Measurements from ENCODE around the gene GOLGA1. TPM values are rescaled to one million over a fixed set of nuclear protein-coding genes. Genes with fewer than 3 reads are reported as not detected.
"Not testable (repeated sequence)": the region's sequence is repeated elsewhere in the genome, so short reads cannot be mapped to it uniquely, and the experiment has no call there.

The GOLGA1 gene
- total RNA-seq, 2 experiments from 2014 or later: 13.5 to 19.0 TPM

DNA sequence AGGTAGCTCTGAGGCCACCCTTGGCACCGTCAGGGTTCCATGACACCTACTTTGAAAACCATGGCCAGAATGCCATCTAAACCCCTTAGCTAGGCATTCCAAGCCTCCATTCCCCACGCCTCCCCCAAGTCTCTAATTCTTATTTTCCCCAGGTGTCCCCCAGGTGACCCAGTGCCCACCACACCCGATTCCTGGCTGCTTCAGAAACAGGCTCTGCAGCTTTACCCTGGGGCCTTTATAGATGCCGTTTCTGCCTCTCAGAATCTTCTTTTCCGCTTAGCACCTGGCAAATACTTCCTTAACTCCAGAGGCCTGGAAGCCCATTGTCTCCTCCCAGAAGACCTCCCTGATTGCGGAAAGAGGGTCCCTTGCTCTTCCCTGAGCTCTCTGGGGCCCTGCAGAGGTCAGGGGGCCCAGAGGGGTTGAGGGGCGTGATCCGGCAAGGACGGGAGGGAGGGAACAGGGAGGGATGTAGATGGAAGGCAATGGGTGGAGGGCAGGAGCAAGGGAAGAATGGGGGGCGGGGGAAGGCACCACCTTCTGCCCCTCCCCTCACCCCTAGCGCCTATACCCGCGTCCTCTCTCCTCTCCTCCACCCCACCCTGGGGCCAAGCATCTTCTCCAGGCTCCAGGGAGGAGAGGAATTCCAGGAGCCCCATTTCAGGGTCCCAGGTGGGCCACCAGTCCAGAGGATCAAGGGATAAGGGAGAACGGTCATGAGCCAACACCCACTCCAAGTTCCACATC lies 99.6 kb downstream of the GOLGA1 start:
- ATAC-seq: no peak
- Mint-ChIP-seq H3K4me1 (no peaks in the 10 kb centered on the region), H3K36me3 (no peaks in the 10 kb centered on the region), H3K4me3 (no peak overlapping the region), H3K27ac (no peak overlapping the region), H3K9me3 (ENCODE audit: low read depth) (no peaks in the 10 kb centered on the region), H3K27me3 (peaks cover 20% of the 10 kb centered on the region)
- CTCF ChIA-PET: interaction anchor here (0.7 to 3.1 kb wide), 2 partner anchors 12 to 70 kb away, joined by 3 to 35 read pairs; partner anchors contain the start of genes NR6A1 and WDR38
- DNase-seq: no peak

DNA sequence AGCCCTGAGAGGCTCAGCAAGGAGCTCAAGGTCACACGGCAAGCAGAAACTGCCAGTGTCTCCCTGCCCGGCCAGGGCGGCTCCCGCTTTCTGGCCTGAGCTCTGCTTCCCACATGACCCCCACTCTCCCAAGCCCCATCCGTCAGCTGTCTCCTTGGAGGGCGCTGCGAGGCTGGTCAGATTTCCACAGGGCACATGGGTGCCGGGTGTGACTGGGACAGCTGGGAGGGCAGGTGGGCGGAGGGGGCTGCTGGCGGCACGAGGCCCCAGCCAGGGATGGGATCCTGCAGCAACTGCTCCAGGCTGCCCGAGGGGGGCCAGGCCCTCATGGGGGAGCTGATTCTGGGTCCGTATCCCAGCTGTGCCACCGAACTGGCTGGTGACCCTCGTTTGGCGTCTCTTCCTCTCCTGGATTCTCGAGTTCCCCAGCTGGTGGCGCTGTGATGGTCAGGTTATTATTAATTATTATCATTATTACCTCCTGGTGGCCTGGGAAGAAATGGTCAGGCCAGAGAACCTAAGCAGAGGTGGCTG lies 100.5 kb downstream of the GOLGA1 start:
- H3K36me3 Mint-ChIP-seq: no peaks in the 10 kb centered on the region
- H3K9me3 Mint-ChIP-seq (ENCODE audit: low read depth): no peaks in the 10 kb centered on the region
- no peak overlapping the region for H3K4me3 Mint-ChIP-seq
- DNase-seq: no peak
- no peaks in the 10 kb centered on the region for H3K4me1 Mint-ChIP-seq
- peaks cover 22% of the 10 kb centered on the region for H3K27me3 Mint-ChIP-seq
- no peak for ATAC-seq
- H3K27ac Mint-ChIP-seq: no peak overlapping the region
- CTCF ChIA-PET: interaction anchor here (0.7 to 3.1 kb wide), 4 partner anchors 13 to 94 kb away, joined by 3 to 35 read pairs (median 3); partner anchors contain the start of genes NR6A1 and WDR38

DNA sequence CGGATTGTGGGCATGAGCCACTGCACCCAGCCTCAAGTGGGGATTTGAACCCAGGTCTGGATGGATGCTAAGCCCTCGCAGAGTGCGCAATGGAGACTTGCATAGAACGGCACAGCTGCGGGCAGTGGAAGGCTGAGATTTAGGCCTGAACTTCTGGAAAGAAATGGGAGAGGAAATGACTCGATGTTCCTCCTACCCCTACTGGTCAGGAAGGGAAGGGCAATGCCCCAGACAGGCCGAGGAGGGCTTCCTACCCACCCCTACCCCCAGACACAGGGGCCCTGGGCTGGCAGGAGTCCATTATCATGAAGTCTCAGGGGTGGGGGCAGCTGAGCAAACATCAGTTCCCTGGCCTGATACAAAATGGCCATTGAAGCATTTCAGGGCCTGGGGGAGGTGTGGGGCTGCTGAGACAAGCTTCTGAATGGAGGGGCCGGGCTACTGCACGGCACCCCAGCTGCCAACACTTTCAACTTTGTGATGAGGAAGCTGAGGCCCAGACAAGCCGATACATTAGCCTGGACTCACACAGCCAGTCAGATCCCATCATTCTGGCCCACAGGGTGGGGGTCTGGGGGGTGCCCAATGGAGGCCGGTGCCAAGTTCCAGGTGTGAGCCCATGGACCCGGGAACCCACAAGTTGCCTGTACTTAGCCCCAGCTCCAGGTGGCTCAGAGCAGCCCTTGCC lies 101.1 kb downstream of the GOLGA1 start:
- Mint-ChIP-seq H3K27ac (no peak overlapping the region), H3K27me3 (peaks cover 23% of the 10 kb centered on the region), H3K4me3 (no peak overlapping the region), H3K4me1 (no peaks in the 10 kb centered on the region), H3K36me3 (no peaks in the 10 kb centered on the region), H3K9me3 (ENCODE audit: low read depth) (no peaks in the 10 kb centered on the region)
- DNase-seq (no peak), ATAC-seq (no peak)
- CTCF ChIA-PET: interaction anchor here (0.8 to 3.1 kb wide), 3 partner anchors 14 to 95 kb away, joined by 3 to 35 read pairs (median 3); partner anchors contain the start of gene WDR38

DNA sequence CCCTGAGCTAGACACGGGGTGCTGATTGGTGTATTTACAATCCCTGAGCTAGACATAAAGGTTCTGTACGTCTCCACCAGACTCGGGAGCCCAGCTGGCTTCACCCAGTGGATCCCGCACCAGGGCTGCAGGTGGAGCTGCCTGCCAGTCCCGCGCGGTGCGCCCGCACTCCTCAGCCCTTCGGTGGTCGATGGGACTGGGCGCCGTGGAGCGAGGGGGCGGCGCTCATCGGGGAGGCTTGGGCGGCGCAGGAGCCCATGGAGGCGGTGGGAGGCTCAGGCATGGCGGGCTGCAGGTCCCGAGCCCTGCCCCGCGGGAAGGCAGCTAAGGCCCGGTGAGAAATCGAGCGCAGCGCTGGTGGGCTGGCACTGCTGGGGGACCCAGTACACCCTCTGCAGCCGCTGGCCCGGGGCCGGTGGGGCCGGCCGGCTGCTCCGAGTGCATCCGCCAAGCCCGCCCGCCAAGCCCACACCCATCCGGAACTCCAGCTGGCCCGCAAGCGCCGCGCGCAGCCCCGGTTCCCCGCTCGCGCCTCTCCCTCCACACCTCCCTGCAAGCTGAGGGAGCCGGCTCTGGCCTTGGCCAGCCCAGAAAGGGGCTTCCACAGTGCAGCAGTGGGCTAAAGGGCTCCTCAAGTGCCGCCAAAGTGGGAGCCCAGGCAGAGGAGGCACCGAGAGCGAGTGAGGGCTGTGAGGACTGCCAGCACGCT lies 102.2 kb downstream of the GOLGA1 start:
- ATAC-seq; H3K9me3 Mint-ChIP-seq (ENCODE audit: low read depth); H3K4me3 Mint-ChIP-seq; H3K4me1 Mint-ChIP-seq; DNase-seq; H3K36me3 Mint-ChIP-seq; H3K27ac Mint-ChIP-seq: not testable (repeated sequence)
- peaks cover 23% of the 10 kb centered on the region for H3K27me3 Mint-ChIP-seq
- CTCF ChIA-PET: interaction anchor here (2.3 kb wide), 1 partner anchor 15 kb away, joined by 6 read pairs; the partner anchor contains the start of gene WDR38

DNA sequence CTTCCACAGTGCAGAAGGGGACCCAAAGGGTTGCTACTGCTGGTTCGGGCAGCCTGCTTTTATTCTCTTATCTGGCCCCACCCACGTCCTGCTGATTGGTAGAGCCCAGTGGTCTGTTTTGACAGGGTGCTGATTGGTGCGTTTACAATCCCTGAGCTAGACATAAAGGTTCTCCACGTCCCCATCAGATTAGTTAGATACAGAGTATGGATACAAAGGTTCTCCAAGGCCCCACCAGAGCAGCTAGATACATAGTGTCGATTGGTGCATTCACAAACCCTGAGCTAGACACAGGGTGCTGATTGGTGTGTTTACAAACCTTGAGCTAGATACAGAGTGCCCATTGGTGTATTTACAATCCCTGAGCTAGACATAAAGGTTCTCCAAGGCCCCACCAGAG lies 102.8 kb downstream of the GOLGA1 start:
- H3K9me3 Mint-ChIP-seq (ENCODE audit: low read depth); H3K4me3 Mint-ChIP-seq; H3K27ac Mint-ChIP-seq; H3K36me3 Mint-ChIP-seq; DNase-seq; H3K4me1 Mint-ChIP-seq; ATAC-seq: not testable (repeated sequence)
- H3K27me3 Mint-ChIP-seq: peaks cover 23% of the 10 kb centered on the region
- CTCF ChIA-PET: interaction anchor here (2.3 kb wide), 1 partner anchor 15 kb away, joined by 6 read pairs; the partner anchor contains the start of gene WDR38

DNA sequence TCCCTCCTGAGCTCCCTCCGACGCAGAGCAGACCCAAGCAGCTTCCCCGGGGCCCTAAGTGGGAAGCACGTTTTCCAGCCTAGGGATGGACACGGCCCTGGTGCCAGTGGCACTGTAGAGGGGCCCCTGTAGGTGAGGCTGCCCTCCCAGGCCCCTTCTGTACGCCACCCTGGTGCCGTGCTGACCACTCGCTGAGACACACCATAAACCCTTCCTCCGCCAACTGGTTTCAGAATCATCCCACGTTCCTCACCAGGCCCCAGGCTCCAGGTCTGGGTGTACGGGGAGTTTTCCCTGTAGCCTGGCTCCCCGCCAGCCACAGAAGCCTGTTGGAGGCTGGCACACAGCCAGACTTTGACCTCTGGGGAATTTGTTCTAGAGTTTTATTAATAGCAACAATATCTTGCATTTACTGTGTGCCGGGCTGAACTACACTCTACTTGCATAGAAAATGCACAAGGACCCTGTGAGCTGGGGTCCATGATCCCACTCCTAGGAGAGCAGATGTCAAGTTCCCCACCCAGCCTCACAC lies 105.8 kb downstream of the GOLGA1 start:
- Mint-ChIP-seq H3K9me3 (ENCODE audit: low read depth) (no peaks in the 10 kb centered on the region), H3K27me3 (peaks cover 23% of the 10 kb centered on the region), H3K27ac (no peak overlapping the region), H3K36me3 (no peaks in the 10 kb centered on the region), H3K4me3 (no peak overlapping the region), H3K4me1 (no peaks in the 10 kb centered on the region)
- CTCF ChIA-PET: interaction anchor here (0.6 to 2.2 kb wide), 2 partner anchors 18 to 60 kb away, joined by 3 to 4 read pairs; partner anchors contain the start of gene WDR38
- DNase-seq (no peak), ATAC-seq (no peak)

DNA sequence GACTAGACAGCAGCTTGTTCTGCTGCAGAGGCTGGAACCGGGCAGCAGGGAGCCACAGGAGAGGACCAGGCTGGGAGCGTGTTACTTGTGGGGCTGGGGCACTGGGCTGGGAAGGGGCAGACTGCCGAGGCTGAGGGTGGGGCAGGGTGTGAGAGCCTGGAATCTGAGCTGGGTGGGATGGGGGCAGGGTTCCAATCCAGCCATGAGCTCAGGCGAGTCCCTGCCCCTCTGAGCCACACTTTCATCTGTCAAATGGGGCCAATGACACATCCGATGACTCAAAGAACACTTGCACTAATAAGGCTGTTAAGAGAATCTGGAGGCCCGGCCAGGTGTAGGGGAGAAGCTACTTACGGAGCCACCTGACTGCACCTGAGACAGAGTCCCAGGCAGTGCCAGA lies 106.3 kb downstream of the GOLGA1 start:
- ATAC-seq (no peak), DNase-seq (no peak)
- Mint-ChIP-seq H3K9me3 (ENCODE audit: low read depth) (no peaks in the 10 kb centered on the region), H3K36me3 (no peaks in the 10 kb centered on the region), H3K4me1 (no peaks in the 10 kb centered on the region), H3K27me3 (peaks cover 22% of the 10 kb centered on the region), H3K27ac (no peak overlapping the region), H3K4me3 (no peak overlapping the region)
- CTCF ChIA-PET: interaction anchor here (2.2 kb wide), 1 partner anchor 19 kb away, joined by 4 read pairs; the partner anchor contains the start of gene WDR38

DNA sequence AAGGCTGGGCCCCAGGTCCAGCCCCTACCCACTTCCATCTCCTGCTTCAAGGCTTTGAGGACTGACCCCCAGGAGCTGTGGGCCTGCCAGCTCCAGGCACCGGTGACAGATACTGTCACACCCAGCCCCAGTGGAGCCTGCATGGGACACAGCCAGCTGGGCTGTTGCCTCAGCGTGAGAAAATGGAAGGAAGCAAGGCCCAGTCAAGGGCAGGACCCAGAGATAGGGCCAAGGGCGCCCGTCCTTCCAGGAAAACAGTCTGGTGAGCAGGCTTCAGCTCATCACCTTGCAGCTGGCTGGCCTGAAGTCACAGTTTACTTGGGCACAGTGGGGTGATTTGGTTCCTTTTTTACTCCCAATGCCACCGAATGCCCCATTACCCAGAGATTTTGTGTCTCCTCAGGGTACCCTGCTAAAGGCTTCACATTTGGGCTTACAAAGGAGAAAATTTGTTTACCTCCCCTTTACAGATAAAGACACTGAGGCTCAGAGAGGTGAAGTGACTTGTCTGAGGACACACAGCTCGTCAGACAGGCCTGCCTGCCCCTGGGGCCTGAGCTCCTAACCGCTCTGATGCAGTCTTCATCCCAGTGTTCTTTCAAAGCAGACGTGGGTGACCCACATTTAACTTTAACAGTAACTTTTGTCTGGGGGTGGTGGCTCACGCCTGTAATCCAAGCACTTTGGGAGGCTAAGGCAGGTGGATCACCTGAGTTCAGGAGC lies 109.1 kb downstream of the GOLGA1 start:
- Mint-ChIP-seq H3K4me3 (no peak overlapping the region), H3K4me1 (no peaks in the 10 kb centered on the region), H3K27ac (no peak overlapping the region), H3K9me3 (ENCODE audit: low read depth) (no peaks in the 10 kb centered on the region), H3K27me3 (peaks cover 7% of the 10 kb centered on the region), H3K36me3 (no peaks in the 10 kb centered on the region)
- no peak for DNase-seq
- ATAC-seq: no peak
- CTCF ChIA-PET: interaction anchor here (0.9 to 1.9 kb wide), 2 partner anchors 21 to 58 kb away, joined by 3 to 10 read pairs; partner anchors contain the start of gene WDR38

DNA sequence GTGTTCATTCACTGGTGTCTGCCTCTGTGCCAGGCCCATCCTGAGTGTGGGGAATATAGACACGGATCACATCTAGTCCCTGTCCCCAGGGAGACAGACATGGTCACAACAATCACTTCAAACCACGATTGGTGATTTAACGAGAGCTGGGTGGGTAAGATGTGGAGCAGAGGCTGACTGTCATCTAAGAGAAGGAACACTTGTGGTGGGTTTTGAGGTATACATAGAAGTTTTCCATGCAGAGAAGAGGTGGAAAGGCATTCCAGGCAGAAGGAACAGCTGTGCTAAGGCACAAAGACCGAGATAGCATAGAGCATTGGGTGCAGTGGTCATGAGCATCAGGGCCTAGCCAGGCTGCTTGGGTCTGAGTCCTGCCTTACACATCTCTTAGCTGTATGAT lies 110.3 kb downstream of the GOLGA1 start:
- Mint-ChIP-seq H3K36me3 (no peaks in the 10 kb centered on the region), H3K4me1 (no peaks in the 10 kb centered on the region), H3K27me3 (peaks cover 5% of the 10 kb centered on the region), H3K9me3 (ENCODE audit: low read depth) (no peaks in the 10 kb centered on the region), H3K27ac (no peak overlapping the region), H3K4me3 (no peak overlapping the region)
- CTCF ChIA-PET: no interaction called here
- ATAC-seq (no peak), DNase-seq (no peak)

DNA sequence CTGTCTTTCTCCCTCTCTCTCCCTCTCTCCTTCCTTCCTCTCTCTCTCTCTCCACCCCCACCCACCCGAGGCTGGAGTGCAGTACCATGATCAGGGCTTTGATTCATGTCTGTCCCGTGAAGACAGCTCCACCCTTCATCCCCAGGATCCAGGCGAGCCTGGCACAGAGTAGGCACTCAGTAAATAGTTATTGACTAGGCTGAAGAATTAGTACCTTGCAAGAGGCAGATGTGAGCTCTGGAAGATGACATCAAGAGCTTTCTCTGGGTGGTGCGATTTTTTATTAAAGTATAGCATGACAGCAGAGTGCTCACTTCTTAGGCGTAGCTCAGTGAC lies 111.6 kb downstream of the GOLGA1 start:
- H3K4me1 Mint-ChIP-seq: no peaks in the 10 kb centered on the region
- H3K27ac Mint-ChIP-seq: no peak overlapping the region
- CTCF ChIA-PET: interaction anchor here (1.7 kb wide), 1 partner anchor 24 kb away, joined by 6 read pairs; the partner anchor contains the start of gene WDR38
- H3K36me3 Mint-ChIP-seq: no peaks in the 10 kb centered on the region
- no peak overlapping the region for H3K4me3 Mint-ChIP-seq
- ATAC-seq: no peak
- H3K9me3 Mint-ChIP-seq (ENCODE audit: low read depth): no peaks in the 10 kb centered on the region
- peaks cover 6% of the 10 kb centered on the region for H3K27me3 Mint-ChIP-seq
- no peak for DNase-seq

DNA sequence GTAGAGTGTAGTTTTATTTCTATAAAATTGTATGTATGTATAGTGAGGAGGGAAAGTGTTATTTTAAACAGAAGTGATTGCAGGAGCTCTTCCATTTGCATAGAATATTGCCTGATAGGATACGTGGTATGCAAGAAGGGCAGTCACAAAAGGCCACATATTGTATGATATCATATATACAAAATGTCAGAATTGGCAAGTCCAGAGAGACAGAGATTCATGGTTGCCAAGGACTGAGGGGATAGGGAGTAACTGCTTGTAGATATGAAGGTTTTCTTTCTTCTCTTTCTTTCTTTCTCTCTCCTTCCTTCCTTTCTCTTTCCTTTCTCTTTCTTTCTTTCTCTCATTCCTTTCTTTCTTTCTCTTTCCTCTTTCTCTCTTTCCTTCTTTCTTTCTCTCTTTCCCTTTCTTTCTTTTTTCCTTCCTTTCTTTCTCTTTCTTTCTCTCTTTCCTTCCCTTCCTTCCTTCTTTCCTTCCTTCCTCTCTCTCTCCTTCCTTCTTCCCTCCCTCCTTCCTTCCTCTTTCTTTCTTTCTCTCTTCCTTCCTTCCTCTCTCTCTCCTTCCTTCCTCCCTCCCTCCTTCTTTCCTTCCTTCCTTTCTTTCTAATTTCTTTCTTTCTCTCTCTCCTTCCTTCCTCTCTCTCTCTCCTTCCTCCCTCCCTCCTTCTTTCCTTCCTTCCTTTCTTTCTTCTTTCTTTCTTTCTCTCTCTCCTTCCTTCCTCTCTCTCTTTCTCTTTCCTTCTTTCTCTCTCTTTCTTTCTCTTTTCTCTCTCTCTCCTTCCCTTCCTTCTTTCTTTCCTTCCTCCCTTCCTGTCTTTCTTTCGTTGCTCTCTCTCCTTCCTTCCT lies 112.2 kb downstream of the GOLGA1 start:
- CTCF ChIA-PET: interaction anchor here (1.7 kb wide), 1 partner anchor 24 kb away, joined by 6 read pairs; the partner anchor contains the start of gene WDR38
- H3K27me3 Mint-ChIP-seq: peaks cover 6% of the 10 kb centered on the region
- DNase-seq (no peak), ATAC-seq (no peak)
- H3K4me3 Mint-ChIP-seq: no peak overlapping the region
- H3K36me3 Mint-ChIP-seq: no peaks in the 10 kb centered on the region
- H3K4me1 Mint-ChIP-seq: no peaks in the 10 kb centered on the region
- H3K9me3 Mint-ChIP-seq (ENCODE audit: low read depth): no peaks in the 10 kb centered on the region
- H3K27ac Mint-ChIP-seq: no peak overlapping the region
